Erythroblast (primary cell): Measurements from ENCODE around the gene CDH13.

ENCODE experiments used
- GATA1 ChIP-seq: IDR thresholded peaks from 2 replicates; pipeline ENCODE4 v1.6.1; 2011; ENCODE audit warnings: low read depth, mild to moderate bottlenecking, control low read depth, low read length, moderate library complexity
- POLR2A ChIP-seq: IDR thresholded peaks from 2 replicates; pipeline ENCODE4 v1.6.1; 2011; ENCODE audit warnings: mild to moderate bottlenecking, low read length

- TF ChIP-seq POLR2A (no peak), GATA1 (no peak)
These were observed 509.6 kb downstream of the CDH13 start for GRCh38 chr16:83136419-83136818.
